ENCODE data around the gene ZFAND4.

Gene ZFAND4

GRCh38 chr10:45649296-45649695 is 23.3 kb downstream of the ZFAND4 start:
- Histone ChIP-seq H3K4me3 (ENCODE audit: low read length) (no peak overlapping the region), H3K4ac (ENCODE audit: low read depth, low read length) (no peak overlapping the region), H2BK5ac (ENCODE audit: low read length) (no peak overlapping the region), H3K23ac (ENCODE audit: low read length) (no peak overlapping the region), H3K79me1 (ENCODE audit: low read length) (peaks cover 1% of the 10 kb centered on the region), H3K9ac (ENCODE audit: low read length) (no peak overlapping the region), H4K5ac (ENCODE audit: low read length) (no peak overlapping the region), H3K79me2 (ENCODE audit: control insufficient read depth, insufficient read depth, low read length) (no peaks in the 10 kb centered on the region), H3K36me3 (ENCODE audit: control insufficient read depth, insufficient read depth, low read length) (no peaks in the 10 kb centered on the region), H3K27me3 (ENCODE audit: insufficient read depth, low read length, poor library complexity) (no peaks in the 10 kb centered on the region), H3K56ac (ENCODE audit: low read length) (no peak overlapping the region), H2BK120ac (ENCODE audit: low read depth, low read length) (no peak overlapping the region), H2BK15ac (replicated peaks; ENCODE audit: low read depth) (no peak overlapping the region), H3K18ac (ENCODE audit: low read length) (no peak overlapping the region), H3K27ac (ENCODE audit: low read depth, low read length) (no peak overlapping the region), H3K4me2 (ENCODE audit: low read length) (no peak overlapping the region), H2AK5ac (ENCODE audit: low read length) (no peak overlapping the region), H4K8ac (ENCODE audit: low read depth, low read length) (no peak overlapping the region), H3K4me1 (ENCODE audit: control insufficient read depth, low read depth, low read length) (no peaks in the 10 kb centered on the region)
- WGBS (ENCODE audit: extremely low coverage, insufficient coverage, low lambda C conversion rate), result no CpG with 5 or more reads among the region's 2 CpGs
- no peak for DNase-seq

- H3K9ac ChIP-seq (ENCODE audit: low read length), result no peak overlapping the region
- H3K27ac ChIP-seq (ENCODE audit: low read depth, low read length), result no peak overlapping the region
- no CpG with 5 or more reads among the region's 2 CpGs for WGBS (ENCODE audit: extremely low coverage, insufficient coverage, low lambda C conversion rate)
- no peak overlapping the region for H3K56ac ChIP-seq (ENCODE audit: low read length)
- H3K27me3 ChIP-seq (ENCODE audit: insufficient read depth, low read length, poor library complexity), result no peaks in the 10 kb centered on the region
- no peak overlapping the region for H3K4me3 ChIP-seq (ENCODE audit: low read length)
- no peaks in the 10 kb centered on the region for H3K79me2 ChIP-seq (ENCODE audit: control insufficient read depth, insufficient read depth, low read length)
- no peak overlapping the region for H4K5ac ChIP-seq (ENCODE audit: low read length)
- H3K23ac ChIP-seq (ENCODE audit: low read length), result no peak overlapping the region
- no peak overlapping the region for H3K4me2 ChIP-seq (ENCODE audit: low read length)
- no peak overlapping the region for H2AK5ac ChIP-seq (ENCODE audit: low read length)
- no peak overlapping the region for H3K4ac ChIP-seq (ENCODE audit: low read depth, low read length)
- no peak for DNase-seq
- H3K18ac ChIP-seq (ENCODE audit: low read length), result no peak overlapping the region
- no peak overlapping the region for H2BK5ac ChIP-seq (ENCODE audit: low read length)
- no peak overlapping the region for H2BK15ac ChIP-seq (replicated peaks; ENCODE audit: low read depth)
- no peaks in the 10 kb centered on the region for H3K79me1 ChIP-seq (ENCODE audit: low read length)
- no peaks in the 10 kb centered on the region for H3K36me3 ChIP-seq (ENCODE audit: control insufficient read depth, insufficient read depth, low read length)
- H4K8ac ChIP-seq (ENCODE audit: low read depth, low read length), result no peak overlapping the region
- no peak overlapping the region for H2BK120ac ChIP-seq (ENCODE audit: low read depth, low read length)
- H3K4me1 ChIP-seq (ENCODE audit: control insufficient read depth, low read depth, low read length), result no peaks in the 10 kb centered on the region
Observed at GRCh38 chr10:45647118-45647517, 25.5 kb downstream of the ZFAND4 start.

- H3K18ac ChIP-seq (ENCODE audit: low read length), result no peak overlapping the region
- no peak overlapping the region for H3K4me3 ChIP-seq (ENCODE audit: low read length)
- no peaks in the 10 kb centered on the region for H3K36me3 ChIP-seq (ENCODE audit: control insufficient read depth, insufficient read depth, low read length)
- H2BK15ac ChIP-seq (replicated peaks; ENCODE audit: low read depth), result no peak overlapping the region
- no peak overlapping the region for H4K8ac ChIP-seq (ENCODE audit: low read depth, low read length)
- H4K5ac ChIP-seq (ENCODE audit: low read length), result no peak overlapping the region
- no peak for DNase-seq
- no peak overlapping the region for H2BK120ac ChIP-seq (ENCODE audit: low read depth, low read length)
- WGBS (ENCODE audit: extremely low coverage, insufficient coverage, low lambda C conversion rate), result no CpG with 5 or more reads among the region's 4 CpGs
- H3K4me1 ChIP-seq (ENCODE audit: control insufficient read depth, low read depth, low read length), result no peaks in the 10 kb centered on the region
- H2BK5ac ChIP-seq (ENCODE audit: low read length), result no peak overlapping the region
- no peak overlapping the region for H2AK5ac ChIP-seq (ENCODE audit: low read length)
- H3K27me3 ChIP-seq (ENCODE audit: insufficient read depth, low read length, poor library complexity), result no peaks in the 10 kb centered on the region
- no peak overlapping the region for H3K27ac ChIP-seq (ENCODE audit: low read depth, low read length)
- H3K9ac ChIP-seq (ENCODE audit: low read length), result no peak overlapping the region
- H3K23ac ChIP-seq (ENCODE audit: low read length), result no peak overlapping the region
- no peaks in the 10 kb centered on the region for H3K79me1 ChIP-seq (ENCODE audit: low read length)
- H3K4me2 ChIP-seq (ENCODE audit: low read length), result no peak overlapping the region
- no peak overlapping the region for H3K56ac ChIP-seq (ENCODE audit: low read length)
- no peak overlapping the region for H3K4ac ChIP-seq (ENCODE audit: low read depth, low read length)
- no peaks in the 10 kb centered on the region for H3K79me2 ChIP-seq (ENCODE audit: control insufficient read depth, insufficient read depth, low read length)
Observed at GRCh38 chr10:45646384-45647050, 26.1 kb downstream of the ZFAND4 start.

- Histone ChIP-seq H3K4me1 (ENCODE audit: control insufficient read depth, low read depth, low read length) (no peaks in the 10 kb centered on the region), H3K36me3 (ENCODE audit: control insufficient read depth, insufficient read depth, low read length) (no peaks in the 10 kb centered on the region), H3K4ac (ENCODE audit: low read depth, low read length) (no peak overlapping the region), H3K27me3 (ENCODE audit: insufficient read depth, low read length, poor library complexity) (no peaks in the 10 kb centered on the region), H3K4me3 (ENCODE audit: low read length) (no peak overlapping the region), H3K27ac (ENCODE audit: low read depth, low read length) (no peak overlapping the region), H3K79me1 (ENCODE audit: low read length) (no peaks in the 10 kb centered on the region), H3K23ac (ENCODE audit: low read length) (no peak overlapping the region), H4K5ac (ENCODE audit: low read length) (no peak overlapping the region), H3K79me2 (ENCODE audit: control insufficient read depth, insufficient read depth, low read length) (no peaks in the 10 kb centered on the region), H2BK120ac (ENCODE audit: low read depth, low read length) (no peak overlapping the region), H3K18ac (ENCODE audit: low read length) (no peak overlapping the region), H2AK5ac (ENCODE audit: low read length) (no peak overlapping the region), H2BK5ac (ENCODE audit: low read length) (no peak overlapping the region), H3K4me2 (ENCODE audit: low read length) (no peak overlapping the region), H3K56ac (ENCODE audit: low read length) (no peak overlapping the region), H3K9ac (ENCODE audit: low read length) (no peak overlapping the region), H2BK15ac (replicated peaks; ENCODE audit: low read depth) (no peak overlapping the region), H4K8ac (ENCODE audit: low read depth, low read length) (no peak overlapping the region)
- no CpG with 5 or more reads among the region's 1 CpG for WGBS (ENCODE audit: extremely low coverage, insufficient coverage, low lambda C conversion rate)
- no peak for DNase-seq
Observed at GRCh38 chr10:45644527-45644926, 28.0 kb downstream of the ZFAND4 start.

- no peak for DNase-seq
Observed at GRCh38 chr10:45640941-45641340, 31.6 kb downstream of the ZFAND4 start.

GRCh38 chr10:45640049-45640448 is 32.5 kb downstream of the ZFAND4 start:
- Histone ChIP-seq H3K36me3 (ENCODE audit: control insufficient read depth, insufficient read depth, low read length) (no peaks in the 10 kb centered on the region), H3K27me3 (ENCODE audit: insufficient read depth, low read length, poor library complexity) (no peaks in the 10 kb centered on the region), H3K27ac (ENCODE audit: low read depth, low read length) (no peak overlapping the region), H3K9ac (ENCODE audit: low read length) (no peak overlapping the region), H3K4ac (ENCODE audit: low read depth, low read length) (no peak overlapping the region), H3K4me1 (ENCODE audit: control insufficient read depth, low read depth, low read length) (no peaks in the 10 kb centered on the region), H2BK5ac (ENCODE audit: low read length) (no peak overlapping the region), H3K79me1 (ENCODE audit: low read length) (no peaks in the 10 kb centered on the region), H3K79me2 (ENCODE audit: control insufficient read depth, insufficient read depth, low read length) (no peaks in the 10 kb centered on the region), H3K18ac (ENCODE audit: low read length) (no peak overlapping the region), H3K56ac (ENCODE audit: low read length) (no peak overlapping the region), H3K4me3 (ENCODE audit: low read length) (no peak overlapping the region), H2AK5ac (ENCODE audit: low read length) (no peak overlapping the region), H3K4me2 (ENCODE audit: low read length) (no peak overlapping the region), H2BK15ac (replicated peaks; ENCODE audit: low read depth) (no peak overlapping the region), H2BK120ac (ENCODE audit: low read depth, low read length) (no peak overlapping the region), H4K8ac (ENCODE audit: low read depth, low read length) (no peak overlapping the region), H4K5ac (ENCODE audit: low read length) (no peak overlapping the region), H3K23ac (ENCODE audit: low read length) (no peak overlapping the region)
- WGBS (ENCODE audit: extremely low coverage, insufficient coverage, low lambda C conversion rate), result no CpG with 5 or more reads among the region's 1 CpG
- DNase-seq, result no peak

More at GRCh38 chr10:45640941-45641340, 31.6 kb downstream of the ZFAND4 start:
- Histone ChIP-seq H4K5ac (ENCODE audit: low read length) (no peak overlapping the region), H2BK120ac (ENCODE audit: low read depth, low read length) (no peak overlapping the region), H3K27me3 (ENCODE audit: insufficient read depth, low read length, poor library complexity) (no peaks in the 10 kb centered on the region), H3K36me3 (ENCODE audit: control insufficient read depth, insufficient read depth, low read length) (no peaks in the 10 kb centered on the region), H2BK15ac (replicated peaks; ENCODE audit: low read depth) (no peak overlapping the region), H4K8ac (ENCODE audit: low read depth, low read length) (no peak overlapping the region), H3K79me2 (ENCODE audit: control insufficient read depth, insufficient read depth, low read length) (no peaks in the 10 kb centered on the region), H3K56ac (ENCODE audit: low read length) (no peak overlapping the region), H3K27ac (ENCODE audit: low read depth, low read length) (no peak overlapping the region), H3K4me3 (ENCODE audit: low read length) (no peak overlapping the region), H3K9ac (ENCODE audit: low read length) (no peak overlapping the region), H3K4me1 (ENCODE audit: control insufficient read depth, low read depth, low read length) (no peaks in the 10 kb centered on the region), H2AK5ac (ENCODE audit: low read length) (no peak overlapping the region), H3K23ac (ENCODE audit: low read length) (no peak overlapping the region), H2BK5ac (ENCODE audit: low read length) (no peak overlapping the region), H3K79me1 (ENCODE audit: low read length) (no peaks in the 10 kb centered on the region), H3K4ac (ENCODE audit: low read depth, low read length) (no peak overlapping the region), H3K4me2 (ENCODE audit: low read length) (no peak overlapping the region), H3K18ac (ENCODE audit: low read length) (no peak overlapping the region)
- no CpG with 5 or more reads among the region's 4 CpGs for whole genome bisulfite sequencing (ENCODE audit: extremely low coverage, insufficient coverage, low lambda C conversion rate)

All from mesendoderm (in vitro differentiated cells).